ENCODE data around the gene ZDHHC14. TPM values are rescaled to one million over a fixed set of nuclear protein-coding genes. Genes with fewer than 3 reads are reported as not detected.

Gene ZDHHC14
- total and polyA plus RNA-seq, 12 donors = 7.7 to 31.2 (median 15.2) TPM

DNA sequence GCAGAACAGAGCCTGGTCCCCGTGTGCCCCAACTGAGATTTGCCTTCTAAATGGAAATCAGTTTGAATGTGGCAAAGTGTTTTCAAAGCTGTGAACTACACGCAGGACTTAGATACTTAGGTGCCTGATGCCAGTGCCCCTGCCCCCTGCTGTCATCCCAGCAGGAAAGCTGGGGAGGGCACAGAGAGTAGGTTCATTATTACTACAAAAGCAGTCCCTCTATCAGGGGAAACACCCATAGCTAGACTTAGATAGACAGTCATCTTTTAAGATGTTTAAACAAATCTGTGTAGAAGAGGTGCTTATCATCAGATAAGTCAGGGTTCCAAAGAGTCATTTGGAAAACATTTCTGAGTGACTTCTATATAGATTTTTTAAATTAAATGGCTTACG, 287.0 kb downstream of the ZDHHC14 start:
- H3K9me3 ChIP-seq = no peaks in the 10 kb centered on the region
- no peak overlapping the region for H3K27ac ChIP-seq
- TF ChIP-seq CTCF (IDR thresholded peaks at IDR 0.05) = no peak
- H3K4me1 ChIP-seq = peaks cover 5 to 37% (median 21%) of the 10 kb centered on the region in 9 donors
- ATAC-seq (no peak), DNase-seq (no peak)
- no peak overlapping the region for H3K4me3 ChIP-seq
- peaks cover 0 to 22% (median 4%) of the 10 kb centered on the region in 9 donors for H3K36me3 ChIP-seq
- intact Hi-C loops (cut with DNase I) = loop anchor here in 9 of 10 donors (5.0 to 10.0 kb wide), 8 partner anchors 49 to 356 kb away; partner anchors contain the start of gene ZDHHC14 (in 5 of the 9)
- H3K27me3 ChIP-seq = no peaks in the 10 kb centered on the region
- WGBS, 2 donors = 93 to 98% methylated on average over 3 of the region's 3 CpGs

GRCh38 chr6:157668713-157669112, 287.7 kb downstream of the ZDHHC14 start:
- ATAC-seq = no peak
- H3K27me3 ChIP-seq = no peaks in the 10 kb centered on the region
- peak overlapping the region in 6 of 10 donors; percentile 20 to 85 (median 80) for H3K27ac ChIP-seq
- 95 to 97% methylated on average over 2 of the region's 2 CpGs for WGBS, 2 donors
- H3K9me3 ChIP-seq = no peaks in the 10 kb centered on the region
- H3K4me1 ChIP-seq = peaks cover 5 to 37% (median 21%) of the 10 kb centered on the region in 9 donors
- no peak overlapping the region for H3K4me3 ChIP-seq
- no peak for TF ChIP-seq CTCF (IDR thresholded peaks at IDR 0.05)
- H3K36me3 ChIP-seq = peaks cover 0 to 22% (median 5%) of the 10 kb centered on the region in 9 donors
- no peak for DNase-seq
- intact Hi-C loops (cut with DNase I) = loop anchor here in 9 of 10 donors (5.0 to 10.0 kb wide), 8 partner anchors 49 to 356 kb away; partner anchors contain the start of gene ZDHHC14 (in 5 of the 9)

- Histone ChIP-seq H3K4me1 (peaks cover 5 to 37% (median 21%) of the 10 kb centered on the region in 9 donors), H3K36me3 (peaks cover 0 to 25% (median 5%) of the 10 kb centered on the region in 9 donors), H3K27ac (peak overlapping the region in 9 of 10 donors; percentile 20 to 85 (median 77)), H3K27me3 (no peaks in the 10 kb centered on the region), H3K9me3 (no peaks in the 10 kb centered on the region), H3K4me3 (no peak overlapping the region)
- TF ChIP-seq CTCF (IDR thresholded peaks at IDR 0.05) = no peak
- intact Hi-C loops (cut with DNase I) = loop anchor here in 9 of 10 donors (5.0 to 10.0 kb wide), 8 partner anchors 48 to 357 kb away; partner anchors contain the start of gene ZDHHC14 (in 5 of the 9)
- ATAC-seq (peak in 6 of 8 donors; percentile 3 to 35 (median 11)), DNase-seq (no peak)
- 61 to 65% methylated on average over 3 of the region's 3 CpGs for WGBS, 2 donors
Measured at GRCh38 chr6:157669323-157669722, 288.3 kb downstream of the ZDHHC14 start.

GRCh38 chr6:157669747-157670216, 288.8 kb downstream of the ZDHHC14 start:
- TF ChIP-seq CTCF (IDR thresholded peaks at IDR 0.05) = peak in 7 of 9 donors; percentile 16 to 52 (median 31)
- H3K4me3 ChIP-seq = peak overlapping the region in 4 of 10 donors; percentile 12 to 35 (median 16)
- 28 to 31% methylated on average over 14 of the region's 14 CpGs for WGBS, 2 donors
- H3K36me3 ChIP-seq = peaks cover 0 to 25% (median 5%) of the 10 kb centered on the region in 9 donors
- no peaks in the 10 kb centered on the region for H3K9me3 ChIP-seq
- intact Hi-C loops (cut with DNase I) = loop anchor here (5.0 to 10.0 kb wide), 9 partner anchors 48 to 357 kb away; partner anchors contain the start of gene ZDHHC14 (in 5 of the 10)
- ATAC-seq (peak; percentile 86 to 95 (median 92)), DNase-seq (peak; percentile 78 to 87)
- peak overlapping the region; percentile 20 to 85 (median 73) for H3K27ac ChIP-seq
- no peaks in the 10 kb centered on the region for H3K27me3 ChIP-seq
- peaks cover 5 to 37% (median 21%) of the 10 kb centered on the region in 9 donors for H3K4me1 ChIP-seq

Data from heart right ventricle (tissue), 16 donors.